ENCODE data around the gene PARD6B. TPM values are rescaled to one million over a fixed set of nuclear protein-coding genes. Genes with fewer than 3 reads are reported as not detected.
"Not testable (repeated sequence)": the region's sequence is repeated elsewhere in the genome, so short reads cannot be mapped to it uniquely, and the experiment has no call there.

PARD6B gene
- polyA plus RNA-seq, 5 donors: 5.2 to 8.3 (median 6.6) TPM

DNA sequence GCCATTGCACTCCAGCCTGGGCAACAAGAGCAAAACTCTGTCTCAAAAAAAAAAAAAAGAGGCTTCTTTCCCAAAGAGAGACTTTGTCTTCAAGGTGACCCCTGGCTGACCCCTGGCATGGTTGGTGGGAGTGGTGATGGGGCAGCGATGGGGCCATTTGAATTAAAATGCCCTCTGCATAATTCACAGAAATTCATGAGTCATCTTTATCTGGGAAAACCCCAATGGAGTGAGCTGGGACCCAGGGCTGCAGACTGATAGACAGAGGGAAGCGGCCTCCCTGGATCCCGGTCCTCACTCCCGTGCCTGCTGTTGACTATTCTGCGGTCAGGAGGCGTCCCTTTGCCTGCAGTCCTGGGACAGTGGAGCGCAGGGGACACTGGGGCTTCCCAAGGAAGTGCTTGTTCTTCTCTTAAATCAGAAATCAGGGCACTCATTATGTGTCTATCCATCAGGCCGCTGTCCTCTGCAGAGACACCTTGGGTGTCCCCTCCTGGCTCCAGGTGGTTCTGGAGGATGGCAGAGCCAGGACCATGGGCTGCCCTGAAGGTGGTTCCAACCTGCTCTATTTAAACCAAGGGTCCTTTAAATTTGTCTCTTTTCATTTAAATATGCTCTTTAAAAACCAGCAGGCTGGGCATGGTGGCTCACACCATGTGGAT lies 40.2 kb downstream of the PARD6B start:
- not testable (repeated sequence) for DNase-seq

DNA sequence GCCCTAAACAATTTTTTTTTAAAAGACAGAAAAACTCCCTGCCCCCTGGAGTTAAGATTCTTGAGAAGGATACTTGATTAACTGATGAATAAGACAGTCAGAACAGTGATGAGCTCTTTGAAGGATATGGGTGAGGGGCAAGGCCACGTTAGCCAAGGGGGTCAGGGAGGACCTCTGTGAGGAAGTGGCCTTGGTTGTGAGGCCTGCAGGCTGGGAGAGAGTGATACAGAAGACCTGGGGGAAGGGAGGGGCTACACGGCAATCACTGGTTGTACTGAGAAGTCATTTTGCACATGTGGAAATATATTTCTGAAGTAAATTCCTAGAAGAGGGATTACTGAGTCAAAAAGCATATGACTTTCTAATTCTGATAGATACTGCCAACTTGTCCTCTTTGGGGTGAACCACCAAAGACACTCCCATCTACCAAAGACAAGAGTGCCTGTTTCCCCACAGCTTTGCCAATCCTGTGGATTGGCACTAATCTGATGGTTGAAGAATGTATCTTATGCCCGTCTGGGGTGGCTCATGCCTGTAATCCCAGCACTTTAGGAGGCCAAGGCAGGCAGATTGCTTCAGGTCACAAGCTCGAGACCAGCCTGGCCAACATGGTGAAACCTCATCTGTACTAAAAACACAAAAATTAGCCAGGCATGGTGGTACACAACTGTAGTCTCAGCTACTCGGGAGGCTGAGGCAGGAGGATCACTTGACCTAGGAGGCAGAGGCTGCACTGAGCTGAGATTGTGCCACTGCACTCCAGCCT lies 41.2 kb downstream of the PARD6B start:
- no peak for DNase-seq

DNA sequence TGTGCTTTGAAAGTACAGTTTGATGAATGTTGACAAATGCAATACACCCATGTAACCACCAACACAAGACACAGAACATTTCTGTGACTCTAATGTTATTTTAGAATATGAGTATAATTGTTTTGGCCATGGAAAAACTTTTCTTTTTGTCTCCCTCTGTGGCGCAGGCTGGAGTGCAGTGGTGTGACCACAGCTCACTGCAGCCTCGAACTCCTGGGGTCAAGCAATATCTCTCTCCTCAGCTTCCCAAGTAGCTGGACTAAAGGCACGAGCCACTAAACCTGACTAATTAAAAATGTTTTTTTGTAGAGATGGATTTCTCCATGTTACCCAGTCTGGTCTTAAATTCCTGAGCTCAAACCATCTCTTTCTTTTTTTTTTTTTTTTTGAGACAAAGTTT lies 43.1 kb downstream of the PARD6B start:
- no peak for DNase-seq

DNA sequence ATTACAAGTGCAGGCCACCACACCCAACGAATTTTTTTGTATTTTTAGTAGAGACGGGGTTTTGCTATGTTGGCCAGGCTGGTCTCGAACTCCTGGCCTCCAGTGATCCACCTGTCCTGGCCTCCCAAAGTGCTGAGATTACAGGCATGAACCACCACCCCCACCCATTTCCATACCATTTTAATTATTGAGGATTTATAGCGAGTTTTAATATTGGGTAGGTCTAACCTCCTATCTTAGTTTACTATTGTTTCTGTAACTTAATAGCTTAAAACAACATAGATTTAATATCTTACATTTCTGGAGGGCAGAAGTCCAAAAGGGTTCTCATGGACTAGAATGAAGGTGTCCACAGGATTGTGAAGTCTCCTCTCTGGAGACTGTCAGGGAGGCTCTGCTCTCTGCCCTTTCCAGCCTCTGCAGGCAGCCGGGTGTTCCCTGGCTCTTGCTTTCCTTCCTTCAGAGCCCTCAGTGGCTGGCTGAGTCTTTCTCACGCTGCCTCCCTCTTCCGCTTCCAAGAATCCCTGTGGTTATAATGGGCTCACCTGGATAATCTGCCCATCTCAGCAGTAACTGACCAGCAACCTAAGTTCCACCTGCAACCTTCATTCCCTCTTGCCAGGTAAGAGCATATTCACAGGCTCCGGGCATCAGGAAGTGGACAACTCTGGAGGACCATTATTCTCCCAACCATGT lies 44.9 kb downstream of the PARD6B start:
- no peak for DNase-seq

DNA sequence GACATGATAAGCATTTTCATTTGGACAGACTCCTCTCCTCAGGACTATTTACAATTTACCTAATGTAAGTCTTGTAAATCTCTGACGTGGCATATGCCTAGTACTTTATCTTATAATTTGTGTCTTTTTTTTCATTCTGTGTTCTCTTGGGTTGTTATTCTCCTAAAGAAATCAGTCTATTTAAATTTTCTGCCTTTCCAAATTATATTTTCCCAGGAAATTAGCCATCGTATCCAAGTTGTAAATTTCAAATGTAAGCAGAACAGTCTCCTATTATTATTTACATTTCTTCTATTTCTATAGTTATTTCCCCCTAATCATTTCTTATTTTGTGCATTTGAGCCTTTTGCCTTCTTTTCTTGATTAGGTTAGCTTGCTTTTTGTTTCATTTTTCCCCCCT lies 46.0 kb downstream of the PARD6B start:
- no peak for DNase-seq

DNA sequence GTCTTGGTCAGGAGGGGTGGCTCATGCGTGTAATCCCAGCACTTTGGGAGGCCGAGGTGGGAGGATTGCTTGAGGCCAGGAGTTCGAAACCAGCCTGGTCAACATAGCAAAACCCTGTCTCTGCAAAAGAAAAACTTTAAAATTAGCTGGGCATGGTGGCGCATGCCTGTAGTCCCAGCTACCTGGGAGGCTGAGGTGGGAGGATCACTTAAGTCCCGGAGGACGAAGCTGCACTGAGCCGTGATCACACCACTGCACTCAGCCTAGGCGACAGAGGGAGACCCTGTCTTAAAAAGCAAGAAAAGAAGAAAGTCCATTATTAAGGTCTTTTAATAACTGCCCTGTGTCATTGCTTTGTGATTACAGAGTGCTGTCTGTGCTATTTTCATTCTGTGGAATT lies 47.6 kb downstream of the PARD6B start:
- not testable (repeated sequence) for DNase-seq

DNA sequence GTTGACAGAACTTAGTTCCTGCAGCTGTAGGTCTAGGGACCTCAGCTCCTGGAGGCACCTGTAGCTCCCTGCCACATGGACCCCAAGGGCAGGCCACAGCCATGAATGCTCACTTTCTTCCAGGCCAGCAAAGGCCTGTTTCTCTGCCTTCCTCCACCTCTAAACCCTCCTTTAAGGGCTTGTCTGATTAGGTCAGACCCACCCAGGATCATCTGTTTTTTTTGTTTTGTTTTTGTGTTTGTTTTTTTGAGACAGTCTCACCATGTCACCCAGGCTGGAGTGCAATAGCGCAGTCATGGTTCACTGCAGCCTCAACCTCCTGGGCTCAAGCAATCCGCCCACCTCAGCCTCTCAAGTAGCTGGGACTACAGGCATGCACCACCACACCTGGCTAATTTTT lies 52.0 kb downstream of the PARD6B start:
- no peak for DNase-seq

DNA sequence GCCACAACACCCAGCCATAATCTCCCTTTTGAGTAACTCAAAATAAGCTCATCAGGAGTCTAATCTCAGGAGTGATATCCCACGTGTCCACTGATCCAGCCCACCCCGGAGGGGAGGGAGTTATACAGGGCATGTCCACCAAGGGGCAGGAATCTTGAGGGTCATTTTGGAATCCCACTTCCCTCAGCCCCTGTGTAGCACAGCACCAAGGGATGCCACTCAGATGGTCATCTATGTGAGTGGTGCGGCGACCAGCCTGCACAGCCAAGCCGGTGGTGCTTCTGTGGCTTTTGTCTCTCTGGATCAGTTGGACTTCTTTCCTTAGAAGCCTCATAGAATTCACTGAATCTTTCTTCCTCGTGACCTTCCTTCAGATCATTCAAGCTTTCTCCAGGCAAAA lies 52.5 kb downstream of the PARD6B start:
- DNase-seq: no peak

DNA sequence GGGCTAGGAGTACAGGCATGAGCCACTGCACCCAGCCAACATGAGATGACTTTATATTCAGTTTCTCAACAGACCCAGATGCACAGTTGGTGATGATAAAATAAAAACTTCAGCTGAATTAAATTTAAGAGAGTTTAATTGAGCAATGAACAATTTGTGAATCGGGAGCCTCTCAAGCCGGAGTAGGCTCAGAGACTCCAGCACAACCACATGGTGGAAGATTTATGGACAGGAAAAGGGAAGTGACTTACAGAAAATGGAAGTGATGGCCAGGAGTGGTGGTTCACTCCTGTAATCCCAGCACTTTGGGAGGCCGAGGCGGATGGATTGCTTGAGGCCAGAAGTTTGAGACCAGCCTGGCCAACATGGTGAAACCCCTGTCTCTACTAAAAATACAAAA lies 53.1 kb downstream of the PARD6B start:
- DNase-seq: no peak

DNA sequence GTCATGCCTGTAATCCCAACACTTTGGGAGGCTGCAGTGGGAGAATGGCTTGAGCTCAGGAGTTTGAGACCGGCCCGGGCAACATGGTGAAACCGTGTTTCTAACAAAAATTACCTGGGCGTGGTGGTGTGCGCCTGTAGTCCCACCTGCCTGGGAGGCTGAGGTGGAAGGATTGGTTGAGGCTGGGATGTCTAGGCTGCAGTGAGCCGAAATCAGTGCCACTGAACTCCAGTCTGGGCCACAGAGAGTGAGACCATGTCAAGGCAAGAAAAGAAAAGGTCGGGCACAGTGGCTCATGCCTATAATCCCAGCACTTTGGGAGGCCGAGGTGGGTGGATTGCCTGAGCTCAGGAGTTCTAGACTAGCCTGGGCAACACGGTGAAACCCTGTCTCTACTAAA lies 55.3 kb downstream of the PARD6B start:
- DNase-seq: no peak

DNA sequence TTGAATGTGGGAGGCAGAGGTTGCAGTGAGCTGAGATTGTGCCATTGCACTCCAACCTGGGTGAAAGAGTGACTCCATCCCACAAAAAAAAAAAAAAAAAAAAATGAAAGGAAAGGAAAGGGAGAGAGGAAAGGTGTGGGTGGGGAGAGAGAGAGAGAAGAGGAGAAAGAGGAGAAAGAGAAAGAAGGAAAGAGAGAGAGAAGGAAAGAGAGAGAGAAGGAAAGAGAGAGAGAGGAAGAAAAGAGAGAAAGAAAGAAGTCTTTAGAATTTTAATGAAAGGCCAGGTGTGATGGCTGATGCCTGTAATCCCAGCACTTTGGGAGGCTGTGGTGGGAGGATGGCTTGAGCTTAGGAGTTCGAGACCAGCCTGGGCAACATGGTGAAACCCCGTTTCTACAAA lies 55.8 kb downstream of the PARD6B start:
- no peak for DNase-seq

DNA sequence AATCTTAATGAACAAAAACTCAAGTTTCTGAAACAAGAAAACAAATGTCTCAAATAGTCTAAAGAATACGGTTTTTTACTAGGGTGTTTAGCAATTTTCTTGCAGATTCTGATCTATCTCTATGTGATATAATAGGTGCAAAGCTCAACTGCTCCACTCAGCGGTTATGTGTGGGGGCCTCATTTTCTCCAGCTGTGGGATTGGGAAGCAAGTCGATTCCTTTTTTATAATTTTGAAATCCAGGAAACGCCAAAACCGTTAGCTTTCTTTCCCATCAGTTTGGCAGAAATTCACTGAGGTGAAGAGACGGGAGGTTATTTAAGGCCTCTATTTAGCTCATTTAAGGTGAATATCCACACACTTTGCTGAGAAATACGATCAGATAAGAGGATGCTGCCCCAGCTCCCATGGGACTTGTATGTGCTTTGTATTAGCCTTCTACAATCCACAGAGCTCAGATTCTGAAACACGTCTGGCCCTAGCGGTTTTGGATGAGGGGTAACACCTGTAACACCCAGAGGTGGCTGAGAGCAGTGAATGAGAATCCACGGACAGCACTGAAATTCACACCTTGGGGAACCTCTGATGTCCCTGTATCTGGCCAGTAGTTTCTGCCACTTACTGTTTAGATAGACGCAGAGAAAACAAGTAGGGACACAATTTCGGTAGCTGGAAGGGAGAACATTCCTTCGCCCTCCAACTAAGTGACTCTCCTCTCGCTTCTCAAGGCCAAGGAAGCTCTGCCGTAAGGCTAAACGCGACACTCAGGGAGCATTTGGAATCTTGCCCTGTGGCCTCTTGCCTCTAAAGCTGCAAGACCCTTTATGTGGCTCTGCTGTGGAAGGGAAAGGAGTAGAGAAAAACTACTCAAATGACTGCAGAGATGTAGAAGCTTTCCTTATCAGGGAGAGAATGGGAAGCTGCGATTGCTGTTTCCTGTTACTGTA lies 56.9 kb downstream of the PARD6B start:
- DNase-seq: peak in 1 of 2 donors; percentile 60

DNA sequence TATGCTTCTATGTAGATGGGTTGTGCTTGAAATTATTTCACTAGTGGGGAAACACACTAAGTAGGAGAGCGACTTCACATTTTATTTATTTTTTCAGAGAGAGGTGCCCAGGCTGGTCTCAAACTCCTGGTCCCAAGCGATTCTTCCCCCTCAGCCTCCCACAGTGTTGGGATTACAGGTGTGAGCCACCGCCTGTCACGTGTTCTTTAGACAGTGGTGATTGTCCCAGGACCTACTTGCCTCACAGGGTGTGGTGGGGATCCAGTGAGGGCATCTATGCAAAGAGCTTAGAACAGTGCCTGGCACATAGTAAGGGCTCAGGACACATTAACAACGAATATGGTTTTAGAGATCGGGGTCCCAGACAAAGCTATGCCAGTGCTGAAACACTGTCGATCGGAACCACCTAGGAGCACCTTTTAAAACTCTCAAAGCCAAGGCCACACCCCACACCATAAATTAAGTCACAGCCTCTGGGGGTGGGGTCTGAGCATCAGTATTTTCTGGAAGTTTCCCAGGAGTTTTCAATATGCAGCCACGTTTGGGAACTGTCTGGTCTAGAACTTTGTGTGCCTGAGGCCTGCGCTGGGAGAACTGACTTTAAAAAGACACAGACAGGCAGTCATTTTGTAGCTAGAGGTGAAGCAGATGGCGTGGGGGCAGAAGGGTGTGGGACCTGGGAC lies 58.7 kb downstream of the PARD6B start:
- no peak for DNase-seq

DNA sequence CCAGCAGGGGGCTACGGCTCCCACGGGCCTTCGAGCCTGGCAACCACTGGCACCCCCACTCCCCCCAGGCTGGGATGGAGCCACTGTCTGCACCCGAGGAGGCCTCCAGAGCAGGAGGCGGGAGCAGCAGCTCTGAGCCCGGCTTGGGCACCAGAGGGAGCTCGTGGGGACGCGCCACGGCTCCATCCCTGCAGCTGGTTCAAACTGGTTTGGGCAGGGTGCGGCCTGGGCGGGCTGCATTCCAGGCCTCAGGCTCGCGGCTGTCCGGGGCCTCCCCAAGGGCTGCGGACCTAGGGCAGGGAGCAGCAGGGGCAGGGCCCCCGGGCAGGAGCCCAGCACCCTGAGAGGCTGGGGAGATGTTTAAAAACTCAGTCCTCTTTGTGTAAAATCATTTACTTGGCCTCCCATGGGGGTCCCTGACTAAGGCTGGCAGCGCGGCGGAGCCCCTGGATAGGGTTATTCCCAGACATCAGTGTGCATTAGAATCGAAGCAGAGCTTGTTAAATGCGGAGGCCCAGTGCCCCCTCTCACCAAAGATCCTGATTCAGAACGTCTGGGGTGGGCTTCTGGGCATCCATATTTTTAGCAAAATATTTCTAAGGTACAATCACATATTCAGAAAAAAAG lies 59.4 kb downstream of the PARD6B start:
- DNase-seq: peak; percentile 91 to 92

DNA sequence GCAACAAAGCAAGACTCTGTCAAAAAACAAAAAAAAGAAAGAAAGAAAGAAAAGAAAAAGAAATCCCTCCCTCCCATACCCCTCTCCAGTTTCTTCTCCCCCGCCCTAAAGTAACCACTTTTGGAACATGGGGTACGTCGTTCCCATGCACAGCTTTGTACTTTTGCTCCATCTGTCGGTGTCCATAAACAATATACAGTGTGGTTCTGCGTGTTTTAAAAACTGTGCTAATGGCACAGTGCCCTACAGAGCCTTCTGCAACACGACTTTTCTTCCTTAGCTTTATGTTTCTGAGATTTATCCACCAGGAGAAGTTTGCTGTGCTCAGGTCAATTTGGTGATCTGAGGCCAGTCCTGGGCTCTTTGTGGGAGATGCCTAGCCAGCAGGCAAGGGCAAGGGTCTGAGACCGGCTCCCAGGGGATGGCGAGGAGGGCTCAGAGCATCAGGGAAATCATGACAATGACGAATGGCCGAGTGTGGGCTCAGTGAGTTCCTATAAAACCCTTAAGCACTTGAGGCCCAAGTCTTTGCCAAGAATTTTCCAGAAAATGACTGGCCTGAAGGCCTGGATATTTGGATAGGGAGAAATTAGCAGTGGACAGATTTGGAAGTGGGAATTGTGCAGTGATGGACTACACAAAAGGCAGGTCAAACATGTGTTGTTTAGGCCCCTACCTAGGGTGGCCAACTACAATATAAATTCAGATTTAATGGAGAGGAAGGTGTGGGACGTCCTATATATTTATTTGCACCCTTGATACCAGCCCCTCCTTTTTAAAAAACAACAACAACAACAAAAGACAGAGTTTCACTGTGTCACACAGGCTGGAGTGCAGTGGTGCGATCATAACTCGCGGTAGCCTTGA lies 61.6 kb downstream of the PARD6B start:
- DNase-seq: no peak

DNA sequence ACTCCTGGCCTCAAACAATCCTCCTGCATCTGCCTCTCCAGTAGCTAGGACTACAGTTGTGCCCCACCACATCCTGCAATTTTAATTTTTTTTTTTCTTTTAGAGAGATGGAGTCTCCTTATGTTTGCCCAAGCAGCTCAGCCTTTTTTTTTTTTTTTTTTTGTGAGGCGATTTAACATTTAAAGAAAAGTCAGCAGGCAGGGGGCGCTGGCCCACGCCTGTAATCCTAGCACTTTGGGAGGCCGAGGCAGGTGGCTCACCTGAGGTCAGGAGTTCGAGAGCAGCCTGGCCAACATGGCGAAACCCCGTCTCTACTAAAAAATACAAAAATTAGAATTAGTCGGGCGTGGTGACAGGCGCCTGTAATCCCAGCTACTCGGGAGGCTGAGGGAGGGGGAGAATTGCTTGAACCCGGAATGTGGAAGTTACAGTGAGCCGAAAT lies 62.2 kb downstream of the PARD6B start:
- not testable (repeated sequence) for DNase-seq

DNA sequence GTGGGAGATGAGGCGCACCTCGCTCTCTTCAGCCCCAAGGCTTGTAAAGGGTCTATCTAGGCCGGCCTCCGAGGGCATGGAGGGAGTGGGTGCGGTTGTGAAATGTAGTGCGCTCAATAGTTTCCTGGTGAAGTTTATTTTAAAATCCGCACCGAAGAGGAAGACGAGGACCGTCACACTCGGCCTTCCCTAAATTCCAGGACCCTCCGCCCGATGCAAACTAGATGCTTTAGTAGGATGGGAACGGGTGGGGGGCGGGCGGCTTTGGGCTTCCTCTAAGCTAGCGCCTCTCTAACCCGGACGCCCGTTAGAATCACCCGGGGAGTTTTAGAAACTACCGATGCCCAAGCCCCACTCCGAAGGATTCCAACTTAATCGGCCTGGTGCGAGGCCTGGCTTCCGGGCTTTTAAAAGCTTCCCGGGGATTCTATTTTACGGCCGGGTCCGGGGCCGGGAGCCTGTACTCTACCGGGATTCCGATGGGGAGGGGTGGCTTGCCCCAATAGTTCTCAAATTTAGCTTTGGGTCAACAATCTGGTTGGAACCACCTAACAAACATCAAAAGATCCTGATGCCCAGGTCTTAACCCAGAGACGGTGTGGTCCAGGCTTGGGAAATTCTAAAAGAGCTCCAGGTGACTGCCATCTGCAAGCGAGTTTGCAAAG lies 62.9 kb downstream of the PARD6B start:
- no peak for DNase-seq

DNA sequence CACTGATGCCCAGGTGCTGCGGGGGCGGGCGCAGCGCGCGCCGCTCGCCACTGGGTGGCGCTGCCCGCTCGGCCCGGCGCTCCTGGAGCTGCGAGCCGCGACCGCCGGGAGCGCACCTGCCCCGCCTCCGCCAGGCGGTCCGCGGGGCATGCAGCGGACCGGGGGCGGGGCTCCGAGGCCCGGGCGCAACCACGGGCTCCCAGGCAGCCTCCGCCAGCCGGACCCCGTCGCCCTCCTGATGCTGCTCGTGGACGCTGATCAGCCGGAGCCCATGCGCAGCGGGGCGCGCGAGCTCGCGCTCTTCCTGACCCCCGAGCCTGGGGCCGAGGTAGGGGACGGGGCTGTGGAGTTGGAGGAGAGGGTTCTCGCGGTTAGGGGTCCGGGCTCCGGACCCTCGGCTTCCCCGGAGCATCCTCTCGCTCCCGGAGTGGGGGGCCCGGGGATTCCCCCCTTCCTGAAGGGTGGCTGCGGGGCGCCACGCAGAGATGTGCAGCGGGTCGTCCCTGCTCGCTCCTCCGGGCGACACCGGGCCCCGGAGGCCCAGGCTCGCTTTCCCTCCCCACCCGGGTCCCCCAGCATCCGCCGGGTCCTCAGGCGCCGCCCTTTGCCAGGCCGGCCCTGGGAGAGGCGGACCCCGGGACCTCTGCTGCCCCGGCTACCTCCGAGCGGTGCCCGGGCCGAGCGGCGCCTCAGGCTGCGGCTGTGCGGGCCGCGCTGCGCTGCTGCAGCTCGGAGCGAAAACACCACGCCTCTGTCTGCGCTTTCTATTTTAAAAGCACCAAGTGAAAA lies 63.7 kb downstream of the PARD6B start, which contains the start of gene BCAS4:
TSS of gene BCAS4 (plus strand) at position 216 of the 789 bp plus-strand sequence. CDS start at position 239, 23 bp downstream.
- DNase-seq: peak in 1 of 2 donors; percentile 76
